ENCODE measurements around the gene ZNF506.
"Not testable (repeated sequence)": the region's sequence is repeated elsewhere in the genome, so short reads cannot be mapped to it uniquely, and the experiment has no call there.

The ZNF506 gene

GRCh38 chr19:19781791-19782190 is 39.8 kb downstream of the ZNF506 start:
- peak in 6 of 58 donors; percentile 0 to 53 (median 10) for DNase-seq

GRCh38 chr19:19778666-19779065 is 42.9 kb downstream of the ZNF506 start:
- no peak for DNase-seq

- DNase-seq = no peak
Measured at GRCh38 chr19:19777692-19778091, 43.9 kb downstream of the ZNF506 start.

GRCh38 chr19:19776206-19777008 is 45.1 kb downstream of the ZNF506 start:
- DNase-seq = peak; percentile 86 to 100 (median 98)

- DNase-seq = peak in 1 of 58 donors; percentile 20
Measured at GRCh38 chr19:19775891-19776205, 45.7 kb downstream of the ZNF506 start.

GRCh38 chr19:19774354-19775033 is 47.1 kb downstream of the ZNF506 start:
- DNase-seq = no peak

- not testable (repeated sequence) for DNase-seq
Measured at GRCh38 chr19:19771963-19772362, 49.6 kb downstream of the ZNF506 start.

GRCh38 chr19:19769971-19770370 is 51.6 kb downstream of the ZNF506 start:
- not testable (repeated sequence) for DNase-seq

GRCh38 chr19:19758164-19758563 is 63.4 kb downstream of the ZNF506 start:
- no peak for DNase-seq

- DNase-seq = no peak
Measured at GRCh38 chr19:19752760-19753403, 68.7 kb downstream of the ZNF506 start.

GRCh38 chr19:19751846-19752245 is 69.7 kb downstream of the ZNF506 start:
- DNase-seq = no peak

GRCh38 chr19:19750842-19751790 is 70.4 kb downstream of the ZNF506 start:
- no peak for DNase-seq

GRCh38 chr19:19749908-19750841 is 71.4 kb downstream of the ZNF506 start:
- DNase-seq = no peak

- DNase-seq = no peak
Measured at GRCh38 chr19:19749117-19749907, 72.2 kb downstream of the ZNF506 start.

- DNase-seq = no peak
Measured at GRCh38 chr19:19748249-19748938, 73.2 kb downstream of the ZNF506 start.

- no peak for DNase-seq
Measured at GRCh38 chr19:19747357-19748220, 74.0 kb downstream of the ZNF506 start.

Measured in anterior cingulate cortex (tissue), 58 donors.